Measurements from ENCODE around the gene FERMT3.

FERMT3 gene

DNA sequence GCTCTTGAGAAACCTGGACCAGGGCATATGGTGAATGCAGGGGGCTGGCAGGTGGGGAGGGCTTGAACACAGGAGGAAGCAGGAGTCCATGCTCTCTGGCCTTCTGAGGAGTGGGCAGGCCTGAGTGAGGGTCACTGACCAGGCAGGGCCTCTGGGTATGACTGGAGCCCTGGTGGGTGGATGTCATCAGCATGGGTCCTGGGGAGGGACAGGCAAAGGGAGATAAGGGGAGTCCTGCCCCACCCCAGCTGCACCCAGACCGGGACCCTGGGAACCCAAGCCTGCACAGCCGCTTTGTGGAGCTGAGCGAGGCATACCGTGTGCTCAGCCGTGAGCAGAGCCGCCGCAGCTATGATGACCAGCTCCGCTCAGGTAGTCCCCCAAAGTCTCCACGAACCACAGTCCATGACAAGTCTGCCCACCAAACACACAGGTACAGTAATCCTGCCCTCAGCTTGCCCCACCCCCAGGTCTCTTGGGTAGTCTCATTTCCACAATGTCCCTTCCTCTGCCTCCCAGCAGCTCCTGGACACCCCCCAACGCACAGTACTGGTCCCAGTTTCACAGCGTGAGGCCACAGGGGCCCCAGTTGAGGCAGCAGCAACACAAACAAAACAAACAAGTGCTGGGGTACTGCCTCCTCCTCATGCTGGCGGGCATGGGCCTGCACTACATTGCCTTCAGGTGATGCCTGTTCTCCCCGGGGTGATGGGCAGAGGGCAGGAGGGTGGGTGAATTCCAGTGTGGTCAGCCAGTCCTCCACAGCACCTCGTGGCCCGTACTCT lies 25.9 kb downstream of the FERMT3 start:
- H3K4me3 ChIP-seq (ENCODE audit: low read length): no peak overlapping the region
- peaks cover 36% of the 10 kb centered on the region for H3K4me1 ChIP-seq (ENCODE audit: control insufficient read depth, insufficient read depth, low read length)
- no peaks in the 10 kb centered on the region for H3K9me3 ChIP-seq (replicated peaks; ENCODE audit: low read length)
- H3K36me3 ChIP-seq (ENCODE audit: insufficient read depth, low read length): peaks cover 10% of the 10 kb centered on the region
- H3K9ac ChIP-seq (ENCODE audit: low read depth, low read length): no peak overlapping the region
- H3K4me2 ChIP-seq (ENCODE audit: low read length): peak overlapping the region; percentile 11
- no peaks in the 10 kb centered on the region for H3K27me3 ChIP-seq (ENCODE audit: control insufficient read depth, insufficient read depth, low read length)

DNA sequence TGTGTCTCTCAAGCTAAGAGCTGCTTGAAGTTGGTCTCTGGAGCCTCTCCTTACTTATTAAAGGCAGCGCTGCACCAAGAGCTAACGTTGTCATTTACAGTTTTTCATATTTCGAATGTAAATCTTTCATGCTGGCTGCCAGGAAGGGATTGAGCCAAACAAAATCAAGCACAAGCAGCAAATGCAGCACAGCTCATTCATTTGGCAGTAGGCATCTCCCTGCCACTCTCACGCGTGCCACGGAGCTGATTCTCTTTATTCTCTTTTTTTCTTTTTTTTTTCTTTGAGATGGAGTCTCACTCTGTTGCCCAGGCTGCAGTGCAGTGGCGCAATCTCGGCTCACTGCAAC lies 26.4 kb downstream of the FERMT3 start:
- peak overlapping the region; percentile 11 for H3K4me2 ChIP-seq (ENCODE audit: low read length)
- H3K4me3 ChIP-seq (ENCODE audit: low read length): no peak overlapping the region
- no peaks in the 10 kb centered on the region for H3K9me3 ChIP-seq (replicated peaks; ENCODE audit: low read length)
- H3K36me3 ChIP-seq (ENCODE audit: insufficient read depth, low read length): peaks cover 10% of the 10 kb centered on the region
- peaks cover 33% of the 10 kb centered on the region for H3K4me1 ChIP-seq (ENCODE audit: control insufficient read depth, insufficient read depth, low read length)
- no peak overlapping the region for H3K9ac ChIP-seq (ENCODE audit: low read depth, low read length)
- no peaks in the 10 kb centered on the region for H3K27me3 ChIP-seq (ENCODE audit: control insufficient read depth, insufficient read depth, low read length)

DNA sequence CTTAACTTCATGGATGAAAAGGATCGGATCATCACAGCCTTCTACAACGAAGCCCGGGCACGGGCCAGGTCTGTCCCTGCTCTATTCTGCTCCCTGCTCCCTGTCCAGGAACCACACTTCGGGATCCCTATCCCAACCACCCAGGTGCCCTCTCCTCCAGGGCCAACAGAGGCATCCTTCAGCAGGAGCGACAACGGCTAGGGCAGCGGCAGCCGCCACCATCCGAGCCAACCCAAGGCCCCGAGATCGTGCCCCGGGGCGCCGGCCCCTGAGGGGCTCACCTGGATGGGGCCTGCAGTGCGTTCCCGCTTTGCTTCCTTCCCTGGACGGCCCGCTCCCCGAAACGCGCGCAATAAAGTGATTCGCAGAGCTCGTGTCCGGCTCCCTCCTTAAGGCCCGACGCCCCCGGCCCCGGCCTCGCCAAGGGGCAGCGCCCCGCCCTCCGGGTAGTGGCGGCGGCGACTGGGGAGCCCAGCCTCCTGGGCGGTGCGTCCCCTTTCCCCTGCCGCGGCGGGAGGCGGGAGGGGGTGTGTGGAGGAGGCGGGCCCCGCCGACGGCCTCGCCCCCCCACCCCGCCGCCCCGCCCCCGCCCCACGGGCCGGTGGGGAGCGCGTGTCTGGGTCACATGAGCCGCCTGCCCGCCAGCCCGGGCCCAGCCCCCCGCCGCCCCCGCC lies 27.5 kb downstream of the FERMT3 start, which contains the start of gene VEGFB:
TSS of gene VEGFB (plus strand) at position 672 of the 674 bp plus-strand sequence. CDS start 250 bp downstream, outside the sequence.
- Histone ChIP-seq H3K4me2 (ENCODE audit: low read length) (peak within 1 kb of the TSS; percentile 95), H3K9me3 (replicated peaks; ENCODE audit: low read length) (no peaks in the 10 kb centered on the region), H3K4me1 (ENCODE audit: control insufficient read depth, insufficient read depth, low read length) (peaks cover 33% of the 10 kb centered on the region), H3K4me3 (ENCODE audit: low read length) (peak within 1 kb of the TSS; percentile 85), H3K36me3 (ENCODE audit: insufficient read depth, low read length) (peaks cover 15% of the 10 kb centered on the region), H3K9ac (ENCODE audit: low read depth, low read length) (peak within 1 kb of the TSS; percentile 66), H3K27me3 (ENCODE audit: control insufficient read depth, insufficient read depth, low read length) (no peaks in the 10 kb centered on the region)

DNA sequence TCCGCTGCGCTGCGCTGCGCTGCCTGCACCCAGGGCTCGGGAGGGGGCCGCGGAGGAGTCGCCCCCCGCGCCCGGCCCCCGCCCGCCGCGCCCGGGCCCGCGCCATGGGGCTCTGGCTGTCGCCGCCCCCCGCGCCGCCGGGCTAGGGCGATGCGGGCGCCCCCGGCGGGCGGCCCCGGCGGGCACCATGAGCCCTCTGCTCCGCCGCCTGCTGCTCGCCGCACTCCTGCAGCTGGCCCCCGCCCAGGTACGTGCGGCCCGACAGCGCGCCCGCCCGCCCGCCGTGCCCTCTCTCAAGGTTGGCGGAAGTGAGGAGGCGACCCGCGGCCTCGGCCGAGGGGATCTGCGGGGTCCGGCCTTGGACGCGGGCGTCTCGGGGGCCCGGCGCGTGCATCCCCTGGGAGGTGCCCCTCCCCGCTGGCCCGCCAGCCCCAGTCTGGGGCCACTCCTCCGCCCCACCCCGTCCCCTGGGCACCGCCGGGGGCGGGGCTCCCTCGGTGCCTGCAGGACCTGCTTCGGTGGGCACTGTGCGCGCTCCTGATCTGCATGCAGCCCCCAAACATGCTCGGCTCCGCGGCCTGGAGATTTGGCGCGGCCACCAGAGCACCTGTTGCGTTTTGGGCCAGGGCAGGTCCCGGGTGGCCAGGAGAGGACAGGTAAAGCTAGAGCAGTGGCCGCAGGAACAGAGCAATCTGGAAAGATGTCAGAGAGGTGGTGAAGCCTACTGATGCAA lies 28.3 kb downstream of the FERMT3 start:
- Histone ChIP-seq H3K27me3 (ENCODE audit: control insufficient read depth, insufficient read depth, low read length) (no peaks in the 10 kb centered on the region), H3K4me1 (ENCODE audit: control insufficient read depth, insufficient read depth, low read length) (peaks cover 26% of the 10 kb centered on the region), H3K9ac (ENCODE audit: low read depth, low read length) (peak overlapping the region; percentile 62), H3K4me2 (ENCODE audit: low read length) (peak overlapping the region; percentile 95), H3K36me3 (ENCODE audit: insufficient read depth, low read length) (peaks cover 13% of the 10 kb centered on the region), H3K4me3 (ENCODE audit: low read length) (peak overlapping the region; percentile 85), H3K9me3 (replicated peaks; ENCODE audit: low read length) (no peaks in the 10 kb centered on the region)

DNA sequence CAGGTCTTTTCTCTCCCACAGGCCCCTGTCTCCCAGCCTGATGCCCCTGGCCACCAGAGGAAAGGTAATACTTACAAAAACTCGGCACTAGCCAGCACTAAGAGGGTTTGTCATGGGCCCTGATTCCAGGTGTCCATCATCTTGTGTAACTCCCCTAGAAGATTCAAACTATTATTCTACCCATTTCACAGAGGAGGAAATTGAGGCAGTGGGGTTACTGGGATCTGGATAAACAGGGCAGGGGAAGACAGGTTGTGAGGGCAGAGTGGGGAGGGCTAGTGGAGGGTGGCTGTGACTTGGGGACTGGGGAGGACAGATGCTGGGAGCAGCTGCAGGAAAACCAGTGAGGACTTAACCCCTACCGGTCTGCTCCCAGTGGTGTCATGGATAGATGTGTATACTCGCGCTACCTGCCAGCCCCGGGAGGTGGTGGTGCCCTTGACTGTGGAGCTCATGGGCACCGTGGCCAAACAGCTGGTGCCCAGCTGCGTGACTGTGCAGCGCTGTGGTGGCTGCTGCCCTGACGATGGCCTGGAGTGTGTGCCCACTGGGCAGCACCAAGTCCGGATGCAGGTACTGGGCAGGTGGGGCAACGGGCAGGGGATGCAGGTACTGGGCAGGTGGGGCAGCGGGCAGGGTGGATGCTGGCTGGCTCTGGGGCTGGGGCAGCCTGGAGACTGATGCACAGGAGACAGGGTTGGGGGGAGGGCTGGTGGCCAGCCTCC lies 29.1 kb downstream of the FERMT3 start:
- Histone ChIP-seq H3K4me3 (ENCODE audit: low read length) (peak overlapping the region; percentile 85), H3K4me1 (ENCODE audit: control insufficient read depth, insufficient read depth, low read length) (peaks cover 28% of the 10 kb centered on the region), H3K4me2 (ENCODE audit: low read length) (peak overlapping the region; percentile 95), H3K9me3 (replicated peaks; ENCODE audit: low read length) (no peaks in the 10 kb centered on the region), H3K9ac (ENCODE audit: low read depth, low read length) (peak overlapping the region; percentile 62), H3K36me3 (ENCODE audit: insufficient read depth, low read length) (peaks cover 13% of the 10 kb centered on the region), H3K27me3 (ENCODE audit: control insufficient read depth, insufficient read depth, low read length) (no peaks in the 10 kb centered on the region)

DNA sequence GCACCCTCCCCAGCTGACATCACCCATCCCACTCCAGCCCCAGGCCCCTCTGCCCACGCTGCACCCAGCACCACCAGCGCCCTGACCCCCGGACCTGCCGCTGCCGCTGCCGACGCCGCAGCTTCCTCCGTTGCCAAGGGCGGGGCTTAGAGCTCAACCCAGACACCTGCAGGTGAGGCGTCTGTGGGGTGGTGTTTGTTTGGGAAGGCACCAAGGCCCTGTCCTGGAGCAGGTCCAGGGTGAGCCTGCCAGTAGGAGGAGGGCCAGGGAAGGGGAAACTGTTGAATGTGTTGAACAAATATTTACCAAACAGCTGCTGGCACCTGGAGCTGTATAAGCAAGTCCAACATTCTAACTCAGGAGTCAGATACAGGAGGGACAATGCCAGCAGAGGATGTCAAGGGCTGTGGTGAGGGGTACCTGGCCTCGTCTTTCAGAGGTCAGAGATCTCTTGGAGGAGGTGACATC lies 31.0 kb downstream of the FERMT3 start:
- H3K4me1 ChIP-seq (ENCODE audit: control insufficient read depth, insufficient read depth, low read length): peaks cover 29% of the 10 kb centered on the region
- H3K27me3 ChIP-seq (ENCODE audit: control insufficient read depth, insufficient read depth, low read length): no peaks in the 10 kb centered on the region
- no peak overlapping the region for H3K4me3 ChIP-seq (ENCODE audit: low read length)
- no peak overlapping the region for H3K9ac ChIP-seq (ENCODE audit: low read depth, low read length)
- H3K4me2 ChIP-seq (ENCODE audit: low read length): no peak overlapping the region
- no peaks in the 10 kb centered on the region for H3K9me3 ChIP-seq (replicated peaks; ENCODE audit: low read length)
- peaks cover 13% of the 10 kb centered on the region for H3K36me3 ChIP-seq (ENCODE audit: insufficient read depth, low read length)

DNA sequence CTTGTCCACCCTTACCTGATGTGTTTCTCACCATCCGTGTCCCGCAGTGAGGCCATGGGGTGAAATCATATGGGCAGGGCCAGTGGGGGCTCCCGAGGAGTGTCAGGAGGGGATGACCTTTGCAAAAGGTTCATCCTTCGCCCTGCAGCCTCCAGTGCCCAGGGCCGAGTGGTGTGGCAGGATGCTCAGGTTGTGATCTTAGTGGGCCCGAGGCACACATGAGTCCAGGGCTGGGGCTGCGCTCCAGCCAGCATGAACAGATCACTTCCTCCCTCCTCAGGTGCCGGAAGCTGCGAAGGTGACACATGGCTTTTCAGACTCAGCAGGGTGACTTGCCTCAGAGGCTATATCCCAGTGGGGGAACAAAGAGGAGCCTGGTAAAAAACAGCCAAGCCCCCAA lies 31.6 kb downstream of the FERMT3 start:
- Histone ChIP-seq H3K4me3 (ENCODE audit: low read length) (no peak overlapping the region), H3K36me3 (ENCODE audit: insufficient read depth, low read length) (peaks cover 15% of the 10 kb centered on the region), H3K4me1 (ENCODE audit: control insufficient read depth, insufficient read depth, low read length) (peaks cover 35% of the 10 kb centered on the region)

DNA sequence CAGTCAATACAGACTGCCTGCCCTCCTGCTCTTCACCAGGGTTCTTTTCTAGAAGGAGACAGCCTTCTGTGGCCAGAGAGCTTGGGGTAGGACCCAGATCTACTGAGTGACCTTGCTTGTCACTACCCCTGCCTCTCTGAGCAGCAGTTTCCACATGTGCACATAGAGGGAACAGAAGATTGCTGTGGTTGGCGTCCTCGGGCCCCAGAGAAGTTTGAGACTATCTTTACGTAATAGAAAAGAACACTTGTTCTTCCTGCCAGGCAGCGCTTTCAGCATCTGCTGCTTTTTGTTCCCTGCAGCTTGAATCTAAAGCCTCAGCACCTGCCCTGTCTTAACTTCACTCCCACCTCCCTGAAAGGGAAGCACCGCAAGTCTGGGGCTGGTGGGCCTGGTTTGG lies 32.5 kb downstream of the FERMT3 start:
- peaks cover 22% of the 10 kb centered on the region for H3K36me3 ChIP-seq (ENCODE audit: insufficient read depth, low read length)
- no peak overlapping the region for H3K9ac ChIP-seq (ENCODE audit: low read depth, low read length)
- H3K4me1 ChIP-seq (ENCODE audit: control insufficient read depth, insufficient read depth, low read length): peaks cover 38% of the 10 kb centered on the region
- no peaks in the 10 kb centered on the region for H3K27me3 ChIP-seq (ENCODE audit: control insufficient read depth, insufficient read depth, low read length)
- no peak overlapping the region for H3K4me2 ChIP-seq (ENCODE audit: low read length)
- H3K4me3 ChIP-seq (ENCODE audit: low read length): no peak overlapping the region
- no peaks in the 10 kb centered on the region for H3K9me3 ChIP-seq (replicated peaks; ENCODE audit: low read length)

More for the DNA sequence above, 31.6 kb downstream of the FERMT3 start:
- H3K4me2 ChIP-seq (ENCODE audit: low read length): no peak overlapping the region
- no peak overlapping the region for H3K9ac ChIP-seq (ENCODE audit: low read depth, low read length)
- no peaks in the 10 kb centered on the region for H3K9me3 ChIP-seq (replicated peaks; ENCODE audit: low read length)
- no peaks in the 10 kb centered on the region for H3K27me3 ChIP-seq (ENCODE audit: control insufficient read depth, insufficient read depth, low read length)

DNA sequence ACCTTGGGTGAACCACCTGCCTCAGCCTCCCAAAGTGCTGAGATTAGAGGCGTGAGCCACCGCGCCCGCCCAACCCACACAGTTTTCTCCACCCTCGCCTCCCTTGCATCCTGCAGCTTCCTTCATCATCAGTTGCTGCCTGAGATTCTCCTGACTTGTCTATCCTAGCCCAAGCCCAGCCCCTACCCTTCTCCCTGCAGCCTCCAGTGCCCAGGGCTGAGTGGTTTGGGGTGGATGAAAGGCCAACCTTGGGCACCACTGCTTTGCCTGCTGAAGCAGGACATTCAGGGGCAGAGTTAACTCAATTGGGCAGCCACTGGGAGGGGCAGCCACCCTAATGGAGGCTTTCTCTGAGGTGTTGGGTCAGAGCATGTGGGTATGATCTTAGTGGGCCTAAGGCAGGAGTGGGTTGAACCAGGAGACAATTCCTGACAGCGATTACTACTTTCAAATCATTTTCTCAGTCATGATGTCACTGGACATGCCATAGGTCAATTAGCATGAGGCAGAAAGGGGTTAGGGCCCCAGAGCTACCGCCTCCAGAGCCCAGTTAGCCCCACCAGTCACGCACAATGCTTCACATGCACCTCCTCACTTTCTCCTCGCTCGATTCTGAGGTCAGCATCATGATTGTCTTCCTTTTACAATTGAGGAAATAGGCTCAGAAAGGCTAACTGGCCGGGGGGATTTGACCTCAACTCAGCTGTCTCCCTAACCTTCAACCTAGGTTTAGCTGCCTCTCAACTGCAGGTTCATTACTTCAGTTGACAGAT lies 33.3 kb downstream of the FERMT3 start:
- Histone ChIP-seq H3K4me3 (ENCODE audit: low read length) (peak overlapping the region; percentile 89), H3K9me3 (replicated peaks; ENCODE audit: low read length) (no peaks in the 10 kb centered on the region), H3K4me1 (ENCODE audit: control insufficient read depth, insufficient read depth, low read length) (peaks cover 43% of the 10 kb centered on the region), H3K4me2 (ENCODE audit: low read length) (peak overlapping the region; percentile 89), H3K9ac (ENCODE audit: low read depth, low read length) (peak overlapping the region; percentile 88), H3K36me3 (ENCODE audit: insufficient read depth, low read length) (peaks cover 27% of the 10 kb centered on the region), H3K27me3 (ENCODE audit: control insufficient read depth, insufficient read depth, low read length) (no peaks in the 10 kb centered on the region)

DNA sequence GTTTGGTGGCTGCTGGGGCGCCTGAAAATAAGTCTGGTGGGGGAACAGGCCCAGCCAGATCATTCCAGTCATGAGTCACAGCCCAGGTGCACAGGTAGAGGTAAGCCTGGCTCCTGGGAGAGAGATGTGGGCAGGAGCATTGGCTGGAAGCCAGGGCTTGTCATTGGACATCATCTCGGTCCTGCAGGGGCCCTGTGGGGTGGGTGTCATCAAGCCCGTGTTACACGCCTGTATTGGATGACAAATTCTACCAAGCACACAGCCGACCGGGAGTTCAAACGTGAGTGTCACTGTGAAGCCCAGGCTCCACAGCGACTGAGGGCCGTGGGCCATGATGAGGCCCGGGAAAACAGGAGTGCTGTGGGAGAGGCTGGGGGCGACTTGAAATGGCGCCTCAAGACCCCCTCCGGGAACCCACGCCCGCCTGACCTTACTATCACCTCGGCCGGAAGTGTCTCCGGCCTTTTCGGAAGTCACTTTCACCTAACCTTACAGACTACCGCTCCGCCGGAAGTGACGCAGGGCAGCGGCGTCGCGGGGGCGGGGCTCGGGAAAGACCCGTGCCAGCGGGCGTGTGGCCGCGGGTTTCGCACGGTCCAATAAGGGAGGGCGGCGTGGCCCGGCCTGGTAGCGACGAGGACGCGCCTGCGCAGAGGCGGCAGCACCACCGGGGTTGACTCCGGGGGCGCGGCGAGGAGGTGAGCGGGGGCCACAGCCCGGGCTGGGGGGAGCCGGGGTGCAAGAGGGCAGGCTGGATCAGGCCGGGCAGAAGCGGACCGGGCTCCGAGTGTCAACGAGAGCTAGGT lies 34.1 kb downstream of the FERMT3 start, which contains the start of gene FKBP2:
TSS of gene FKBP2 (plus strand) at position 661 of the 806 bp plus-strand sequence. CDS start 1,293 bp downstream, outside the sequence.
- H3K4me3 ChIP-seq (ENCODE audit: low read length): peak within 1 kb of the TSS; percentile 100

More for the DNA sequence above, 34.1 kb downstream of the FERMT3 start, which contains the start of gene FKBP2:
- H3K9ac ChIP-seq (ENCODE audit: low read depth, low read length): peak within 1 kb of the TSS; percentile 97
- H3K4me1 ChIP-seq (ENCODE audit: control insufficient read depth, insufficient read depth, low read length): peaks cover 40% of the 10 kb centered on the region
- no peaks in the 10 kb centered on the region for H3K9me3 ChIP-seq (replicated peaks; ENCODE audit: low read length)
- H3K4me2 ChIP-seq (ENCODE audit: low read length): peak within 1 kb of the TSS; percentile 89
- peaks cover 29% of the 10 kb centered on the region for H3K36me3 ChIP-seq (ENCODE audit: insufficient read depth, low read length)
- H3K27me3 ChIP-seq (ENCODE audit: control insufficient read depth, insufficient read depth, low read length): no peaks in the 10 kb centered on the region

All from skeletal muscle satellite cell (primary cell).